LNCaP clone FGC (cell line): ENCODE measurements around the gene GDF10.
A peak's percentile ranks its signal among the peaks of the same experiment; 100 is the strongest.

ENCODE experiments used
- DNase-seq: peaks from one replicate; pipeline ENCODE4 v3.0.0-alpha.2; 2011; ENCODE audit warnings: low read depth
- H3K4me3 ChIP-seq: 2 replicates; pipeline ENCODE4 v1.5.1; 2011; ENCODE audit warnings: mild to moderate bottlenecking, low read depth, low read length, control low read depth
- TF ChIP-seq, protein P1 (sequence below): IDR thresholded peaks from 2 replicates; pipeline ENCODE4 v1.5.1; 2012; ENCODE audit warnings: mild to moderate bottlenecking; ENCODE audit not compliant: control insufficient read depth, insufficient read depth; ENCODE audit errors: extremely low read depth

GDF10 gene

DNA sequence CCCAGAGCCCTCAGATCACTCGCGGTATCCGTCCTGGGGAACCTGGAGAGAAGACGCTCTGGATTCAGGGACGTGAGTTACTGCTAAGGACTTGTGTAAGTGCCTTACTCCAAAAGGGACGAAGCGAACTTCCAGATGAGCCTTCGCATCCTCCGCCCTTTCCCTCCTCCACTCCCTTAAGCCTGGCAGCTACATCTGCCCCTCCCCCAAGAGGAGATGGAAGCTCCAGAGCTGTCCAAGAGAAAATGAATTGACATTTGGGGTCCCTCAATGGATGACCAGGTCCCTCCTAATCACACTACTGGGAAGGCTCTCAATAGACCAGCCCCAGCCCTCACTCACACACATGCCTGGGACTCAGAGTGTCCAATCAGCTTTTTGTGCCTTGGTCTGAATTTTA, 31.3 kb upstream of the GDF10 start:
- H3K4me3 ChIP-seq = no peak overlapping the region
- TF ChIP-seq, protein P1, sequence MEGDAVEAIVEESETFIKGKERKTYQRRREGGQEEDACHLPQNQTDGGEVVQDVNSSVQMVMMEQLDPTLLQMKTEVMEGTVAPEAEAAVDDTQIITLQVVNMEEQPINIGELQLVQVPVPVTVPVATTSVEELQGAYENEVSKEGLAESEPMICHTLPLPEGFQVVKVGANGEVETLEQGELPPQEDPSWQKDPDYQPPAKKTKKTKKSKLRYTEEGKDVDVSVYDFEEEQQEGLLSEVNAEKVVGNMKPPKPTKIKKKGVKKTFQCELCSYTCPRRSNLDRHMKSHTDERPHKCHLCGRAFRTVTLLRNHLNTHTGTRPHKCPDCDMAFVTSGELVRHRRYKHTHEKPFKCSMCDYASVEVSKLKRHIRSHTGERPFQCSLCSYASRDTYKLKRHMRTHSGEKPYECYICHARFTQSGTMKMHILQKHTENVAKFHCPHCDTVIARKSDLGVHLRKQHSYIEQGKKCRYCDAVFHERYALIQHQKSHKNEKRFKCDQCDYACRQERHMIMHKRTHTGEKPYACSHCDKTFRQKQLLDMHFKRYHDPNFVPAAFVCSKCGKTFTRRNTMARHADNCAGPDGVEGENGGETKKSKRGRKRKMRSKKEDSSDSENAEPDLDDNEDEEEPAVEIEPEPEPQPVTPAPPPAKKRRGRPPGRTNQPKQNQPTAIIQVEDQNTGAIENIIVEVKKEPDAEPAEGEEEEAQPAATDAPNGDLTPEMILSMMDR = no peak
- DNase-seq = no peak

DNA sequence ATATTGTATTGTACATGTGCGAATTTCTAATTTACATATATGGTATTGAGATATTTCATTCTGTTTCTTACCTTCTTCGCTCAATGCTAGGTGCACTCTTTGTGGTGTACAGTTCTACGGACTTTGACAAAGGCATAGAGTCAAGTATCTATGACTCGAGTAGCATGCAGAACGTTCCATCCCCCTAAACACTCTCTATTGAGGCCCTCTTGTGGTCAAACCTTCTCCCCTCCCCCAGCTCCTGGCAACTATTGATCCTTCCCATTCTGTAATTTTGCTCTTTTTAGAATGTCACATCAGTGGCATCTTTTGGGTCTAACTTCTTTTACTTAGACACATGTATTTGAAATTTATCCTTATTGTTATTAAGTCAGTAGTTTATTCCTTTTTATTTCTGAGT, 30.7 kb upstream of the GDF10 start:
- H3K4me3 ChIP-seq = no peak overlapping the region
- no peak for DNase-seq

DNA sequence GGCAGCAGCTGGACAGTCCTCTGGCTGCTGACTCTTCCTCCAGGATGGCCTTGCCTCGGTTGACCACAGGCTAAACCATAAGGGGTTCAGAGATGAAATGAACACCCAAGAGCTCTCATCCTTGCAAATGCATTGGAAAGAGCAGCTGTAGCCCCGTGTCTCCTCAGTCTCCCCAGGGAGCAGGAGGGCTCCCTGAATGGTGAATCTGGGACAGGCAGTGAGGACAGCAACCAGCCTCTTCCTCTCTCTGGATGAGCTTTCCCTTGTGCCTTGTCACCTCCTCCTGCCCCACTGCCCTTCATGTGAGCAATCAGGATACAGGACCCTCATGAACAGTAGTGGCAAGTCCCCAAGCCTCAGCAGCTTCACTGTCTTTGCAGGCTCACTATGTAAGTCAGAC, 23.9 kb upstream of the GDF10 start:
- TF ChIP-seq, protein P1 = no peak
- H3K4me3 ChIP-seq = no peak overlapping the region
- DNase-seq = no peak

More for the DNA sequence above, 30.7 kb upstream of the GDF10 start:
- TF ChIP-seq, protein P1 = 0 out of 2 replicates have a peak, but pooled peaks have one; percentile 25

DNA sequence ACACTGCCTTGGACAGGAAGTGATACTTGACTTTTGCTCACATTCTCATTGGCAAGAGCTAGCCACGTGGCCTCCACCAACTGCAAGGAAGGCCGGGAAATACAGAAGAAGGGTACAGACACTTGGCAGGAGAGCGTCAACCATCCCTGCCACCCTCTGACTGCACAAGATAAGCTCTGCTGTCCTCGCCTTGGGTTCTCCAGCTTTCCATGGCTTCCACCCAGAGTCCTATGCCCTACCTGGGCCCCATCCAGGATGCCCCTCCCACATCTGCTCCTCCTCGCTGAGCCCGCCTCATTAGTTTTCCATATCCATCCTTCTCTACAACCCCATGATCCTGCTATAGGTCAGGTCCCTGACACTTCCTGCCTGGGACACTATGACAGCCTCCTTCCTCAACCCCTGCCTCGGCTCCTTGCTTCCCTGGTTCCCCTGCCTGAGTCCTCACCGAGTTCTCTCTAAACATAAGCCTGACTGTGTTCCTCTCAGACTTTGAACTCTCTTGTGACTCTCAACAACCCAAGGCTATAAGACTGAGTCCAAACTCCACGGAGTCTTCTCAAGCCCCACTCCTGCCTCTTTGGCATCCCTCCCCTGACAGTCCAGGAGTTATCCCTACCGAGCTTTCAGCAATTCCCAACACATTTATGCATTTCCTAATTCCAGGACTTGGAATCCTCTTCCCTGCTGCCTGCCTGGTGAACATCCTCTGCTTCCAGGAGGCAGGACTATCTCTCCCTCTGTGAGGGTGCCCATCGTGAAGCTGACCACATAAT, 23.2 kb upstream of the GDF10 start:
- no peak for DNase-seq
- TF ChIP-seq, protein P1 = no peak

DNA sequence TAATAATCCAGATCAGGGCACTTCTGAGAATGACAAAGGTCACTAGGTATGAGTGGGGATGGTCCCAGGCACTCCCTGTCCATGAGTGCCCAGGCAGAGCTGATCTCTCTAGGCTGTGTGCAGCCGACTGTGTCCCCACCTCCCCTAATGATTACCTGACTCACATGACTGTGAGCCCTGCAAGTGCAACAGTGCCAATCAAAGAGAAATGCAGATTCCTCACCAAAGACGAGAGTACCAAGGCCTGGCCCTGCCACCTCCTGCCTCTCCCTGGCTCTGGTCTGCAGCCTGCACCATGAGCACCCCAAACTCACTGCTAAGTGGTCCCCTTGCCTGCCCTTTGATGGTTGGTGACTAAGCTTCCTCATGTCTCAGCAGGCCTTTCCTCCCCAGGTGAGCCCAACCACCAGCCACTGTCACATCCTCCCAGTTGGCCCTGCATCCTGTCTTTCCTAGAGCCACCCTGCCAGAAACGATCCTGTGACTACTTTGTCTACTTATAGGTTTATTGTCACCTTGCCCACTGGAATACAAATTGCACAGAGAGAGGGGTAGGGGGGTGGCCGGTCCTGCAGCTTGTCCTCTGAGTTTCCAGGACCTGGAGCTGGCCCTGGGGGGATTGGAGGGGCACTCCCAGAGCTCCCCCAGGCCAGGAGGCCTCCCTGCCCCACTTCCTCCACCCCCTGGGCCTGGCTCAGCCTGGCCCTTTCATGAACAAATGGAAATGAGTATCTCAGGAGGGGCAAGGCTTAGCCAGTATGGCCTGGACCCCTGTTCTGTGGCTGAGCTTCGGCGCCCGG, 22.4 kb upstream of the GDF10 start:
- no peak overlapping the region for H3K4me3 ChIP-seq
- TF ChIP-seq, protein P1 = no peak
- no peak for DNase-seq

More for the DNA sequence above, 23.2 kb upstream of the GDF10 start:
- no peak overlapping the region for H3K4me3 ChIP-seq

DNA sequence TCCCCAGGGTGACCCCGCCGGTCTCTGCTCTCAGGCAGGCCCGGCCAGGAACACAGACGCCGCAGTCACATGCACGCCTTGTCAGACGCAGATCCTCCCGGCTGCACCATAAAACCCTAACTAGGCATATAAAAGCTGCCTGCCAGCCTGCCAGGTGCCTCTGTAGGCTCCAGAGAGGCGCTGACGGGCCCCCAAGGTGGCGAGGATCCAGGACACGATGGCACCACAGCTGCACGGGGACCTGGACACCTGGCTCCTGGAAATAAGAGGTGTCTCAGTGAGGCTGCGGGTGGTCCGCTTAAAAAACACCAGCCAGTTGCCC, 21.9 kb upstream of the GDF10 start:
- no peak overlapping the region for H3K4me3 ChIP-seq
- TF ChIP-seq, protein P1 = no peak

More for the DNA sequence above, 21.9 kb upstream of the GDF10 start:
- DNase-seq = no peak
